ENCODE data around the gene SPOCK1. TPM values are rescaled to one million over a fixed set of nuclear protein-coding genes. Genes with fewer than 3 reads are reported as not detected.
"Not testable (repeated sequence)": the region's sequence is repeated elsewhere in the genome, so short reads cannot be mapped to it uniquely, and the experiment has no call there.

SPOCK1 gene
- total RNA-seq, 1 experiment from 2014 or later = 4.0 TPM

DNA sequence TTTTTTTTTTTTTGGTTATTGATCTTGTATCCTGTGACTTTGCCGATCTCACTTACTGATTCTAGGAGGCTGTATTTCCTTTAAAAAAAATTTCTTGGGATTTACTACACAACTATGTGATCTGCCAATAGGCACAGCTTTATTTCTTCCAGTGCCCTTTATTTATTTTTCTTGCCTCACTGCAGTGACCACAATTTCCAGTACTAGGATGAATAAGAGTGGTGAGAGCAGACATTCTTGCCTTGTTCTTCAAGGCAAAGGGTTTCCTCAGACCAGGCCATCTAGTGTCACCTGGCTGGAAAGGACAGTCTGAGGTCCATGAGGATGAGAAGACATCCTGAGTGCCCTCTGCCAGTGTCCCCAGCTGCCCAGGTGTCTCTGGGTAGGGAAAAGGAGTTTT lies 265.4 kb downstream of the SPOCK1 start:
- DNase-seq (ENCODE audit: low spot score) = no peak
- no peak overlapping the region for H3K27ac ChIP-seq (ENCODE audit: low read depth, low read length, poor library complexity, severe bottlenecking)
- CTCF ChIA-PET = no interaction called here
- POLR2A ChIA-PET (ENCODE audit: low non-redundant PET) = no interaction called here
- BruUV-seq (replicated peaks) = no TSS peak
- no peaks in the 10 kb centered on the region for H3K36me3 ChIP-seq (ENCODE audit: insufficient read depth, low read length, poor library complexity, severe bottlenecking)
- no peaks in the 10 kb centered on the region for H3K9me3 ChIP-seq (ENCODE audit: low read depth, low read length, poor library complexity, severe bottlenecking)
- H3K27me3 ChIP-seq (replicated peaks; ENCODE audit: insufficient read depth, low read depth, low read length, poor library complexity) = peaks cover 10% of the 10 kb centered on the region
- intact Hi-C loops (cut with micrococcal nuclease; ENCODE audit: unreplicated experiment) = no loop called here
- no peaks in the 10 kb centered on the region for H3K4me1 ChIP-seq (ENCODE audit: insufficient read depth, low read length, poor library complexity, severe bottlenecking)
- no peak overlapping the region for H3K4me3 ChIP-seq (ENCODE audit: low read depth, low read length, poor library complexity, severe bottlenecking)
- TF ChIP-seq, protein P1, sequence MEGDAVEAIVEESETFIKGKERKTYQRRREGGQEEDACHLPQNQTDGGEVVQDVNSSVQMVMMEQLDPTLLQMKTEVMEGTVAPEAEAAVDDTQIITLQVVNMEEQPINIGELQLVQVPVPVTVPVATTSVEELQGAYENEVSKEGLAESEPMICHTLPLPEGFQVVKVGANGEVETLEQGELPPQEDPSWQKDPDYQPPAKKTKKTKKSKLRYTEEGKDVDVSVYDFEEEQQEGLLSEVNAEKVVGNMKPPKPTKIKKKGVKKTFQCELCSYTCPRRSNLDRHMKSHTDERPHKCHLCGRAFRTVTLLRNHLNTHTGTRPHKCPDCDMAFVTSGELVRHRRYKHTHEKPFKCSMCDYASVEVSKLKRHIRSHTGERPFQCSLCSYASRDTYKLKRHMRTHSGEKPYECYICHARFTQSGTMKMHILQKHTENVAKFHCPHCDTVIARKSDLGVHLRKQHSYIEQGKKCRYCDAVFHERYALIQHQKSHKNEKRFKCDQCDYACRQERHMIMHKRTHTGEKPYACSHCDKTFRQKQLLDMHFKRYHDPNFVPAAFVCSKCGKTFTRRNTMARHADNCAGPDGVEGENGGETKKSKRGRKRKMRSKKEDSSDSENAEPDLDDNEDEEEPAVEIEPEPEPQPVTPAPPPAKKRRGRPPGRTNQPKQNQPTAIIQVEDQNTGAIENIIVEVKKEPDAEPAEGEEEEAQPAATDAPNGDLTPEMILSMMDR (conservative IDR thresholded peaks at IDR 0.05; ENCODE audit: low read depth, low read length) = no peak
- no peak for TF ChIP-seq EZH2 (IDR thresholded peaks at IDR 0.05; ENCODE audit: borderline replicate concordance, low read depth, low read length, poor library complexity, severe bottlenecking)

GRCh38 chr5:137233304-137233703 lies 265.8 kb downstream of the SPOCK1 start:
- CTCF ChIA-PET; intact Hi-C loops (cut with micrococcal nuclease; ENCODE audit: unreplicated experiment): not testable (repeated sequence)

GRCh38 chr5:137231540-137231939 lies 267.6 kb downstream of the SPOCK1 start:
- intact Hi-C loops (cut with micrococcal nuclease; ENCODE audit: unreplicated experiment) = no loop called here
- DNase-seq (ENCODE audit: low spot score) = no peak
- CTCF ChIA-PET = no interaction called here
- Histone ChIP-seq H3K4me3 (ENCODE audit: low read depth, low read length, poor library complexity, severe bottlenecking) (no peak overlapping the region), H3K9me3 (ENCODE audit: low read depth, low read length, poor library complexity, severe bottlenecking) (no peaks in the 10 kb centered on the region), H3K36me3 (ENCODE audit: insufficient read depth, low read length, poor library complexity, severe bottlenecking) (no peaks in the 10 kb centered on the region), H3K4me1 (ENCODE audit: insufficient read depth, low read length, poor library complexity, severe bottlenecking) (no peaks in the 10 kb centered on the region), H3K27me3 (replicated peaks; ENCODE audit: insufficient read depth, low read depth, low read length, poor library complexity) (no peaks in the 10 kb centered on the region), H3K27ac (ENCODE audit: low read depth, low read length, poor library complexity, severe bottlenecking) (no peak overlapping the region)
- BruUV-seq (replicated peaks) = no TSS peak
- TF ChIP-seq, protein P1 (conservative IDR thresholded peaks at IDR 0.05; ENCODE audit: low read depth, low read length) = no peak
- TF ChIP-seq EZH2 (IDR thresholded peaks at IDR 0.05; ENCODE audit: borderline replicate concordance, low read depth, low read length, poor library complexity, severe bottlenecking) = no peak
- POLR2A ChIA-PET (ENCODE audit: low non-redundant PET) = no interaction called here

More at GRCh38 chr5:137233304-137233703, 265.8 kb downstream of the SPOCK1 start:
- H3K4me1 ChIP-seq (ENCODE audit: insufficient read depth, low read length, poor library complexity, severe bottlenecking); H3K4me3 ChIP-seq (ENCODE audit: low read depth, low read length, poor library complexity, severe bottlenecking); POLR2A ChIA-PET (ENCODE audit: low non-redundant PET); BruUV-seq (replicated peaks); DNase-seq (ENCODE audit: low spot score); H3K27ac ChIP-seq (ENCODE audit: low read depth, low read length, poor library complexity, severe bottlenecking); H3K27me3 ChIP-seq (replicated peaks; ENCODE audit: insufficient read depth, low read depth, low read length, poor library complexity); H3K9me3 ChIP-seq (ENCODE audit: low read depth, low read length, poor library complexity, severe bottlenecking); H3K36me3 ChIP-seq (ENCODE audit: insufficient read depth, low read length, poor library complexity, severe bottlenecking): not testable (repeated sequence)

DNA sequence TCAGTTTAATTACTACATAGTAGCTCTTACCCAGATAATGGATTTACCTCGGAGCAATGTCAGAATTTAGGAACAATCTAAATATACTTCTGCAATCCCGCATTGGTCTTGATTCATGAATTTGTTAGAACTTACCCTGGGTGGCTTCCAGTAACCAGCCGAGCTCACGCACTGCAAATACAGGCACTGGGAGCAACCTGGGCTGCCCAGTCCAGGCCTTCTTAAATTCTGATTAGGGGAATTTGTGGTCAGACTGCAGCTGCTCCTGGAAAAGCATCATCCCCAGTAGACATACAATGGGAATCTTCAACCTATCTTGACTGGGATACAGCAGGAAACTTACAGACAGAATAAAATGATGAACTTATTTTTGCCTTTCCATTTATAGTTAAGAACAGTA lies 270.3 kb downstream of the SPOCK1 start:
- ChIA-PET POLR2A (ENCODE audit: low non-redundant PET) (no interaction called here), CTCF (no interaction called here)
- H3K4me1 ChIP-seq (ENCODE audit: insufficient read depth, low read length, poor library complexity, severe bottlenecking) = no peaks in the 10 kb centered on the region
- no TSS peak for BruUV-seq (replicated peaks)
- no peaks in the 10 kb centered on the region for H3K36me3 ChIP-seq (ENCODE audit: insufficient read depth, low read length, poor library complexity, severe bottlenecking)
- H3K27ac ChIP-seq (ENCODE audit: low read depth, low read length, poor library complexity, severe bottlenecking) = no peak overlapping the region
- intact Hi-C loops (cut with micrococcal nuclease; ENCODE audit: unreplicated experiment) = no loop called here
- H3K4me3 ChIP-seq (ENCODE audit: low read depth, low read length, poor library complexity, severe bottlenecking) = no peak overlapping the region
- DNase-seq (ENCODE audit: low spot score) = no peak
- TF ChIP-seq, protein P1 (conservative IDR thresholded peaks at IDR 0.05; ENCODE audit: low read depth, low read length) = no peak
- TF ChIP-seq EZH2 (IDR thresholded peaks at IDR 0.05; ENCODE audit: borderline replicate concordance, low read depth, low read length, poor library complexity, severe bottlenecking) = no peak
- H3K9me3 ChIP-seq (ENCODE audit: low read depth, low read length, poor library complexity, severe bottlenecking) = no peaks in the 10 kb centered on the region
- peaks cover 3% of the 10 kb centered on the region for H3K27me3 ChIP-seq (replicated peaks; ENCODE audit: insufficient read depth, low read depth, low read length, poor library complexity)

Measured in A673 (cell line).